SH-SY5Y (cell line): ENCODE results near the gene RHOB.

Source experiments
- GATA2 ChIP-seq: IDR thresholded peaks from 2 replicates; pipeline ENCODE4 v1.6.1; 2011; ENCODE audit warnings: mild to moderate bottlenecking, low read depth, low read length
- GATA3 ChIP-seq: IDR thresholded peaks from 2 replicates; pipeline ENCODE4 v1.6.1; 2011; ENCODE audit warnings: low read depth, mild to moderate bottlenecking, low read length, moderate library complexity

- no peak for TF ChIP-seq GATA2
- TF ChIP-seq GATA3, result no peak
These were observed 43.0 kb upstream of the RHOB start for GRCh38 chr2:20403774-20404312.
